GM13976 (cell line): Measurements from ENCODE around the gene A3GALT2.

Source experiments
- DNase-seq: peaks from one replicate; pipeline ENCODE4 v3.0.0; 2012; ENCODE audit warnings: low spot score
- in situ Hi-C: fragments of 300-500 bp; cut with MboI; formaldehyde crosslinking; loops from one replicate; pipeline ENCODE4 v1.12.0; 2022; ENCODE audit warnings: low sequenced_read_pairs, mixed read lengths, inconsistent platforms; ENCODE audit not compliant: unreplicated experiment
- TF ChIP-seq, protein P1 (sequence below): IDR thresholded peaks from 2 replicates; pipeline ENCODE4 v1.5.1; 2012; ENCODE audit warnings: borderline replicate concordance, mild to moderate bottlenecking; ENCODE audit not compliant: insufficient read depth; ENCODE audit errors: extremely low read depth, missing control alignments, control extremely low read depth

The A3GALT2 gene

DNA sequence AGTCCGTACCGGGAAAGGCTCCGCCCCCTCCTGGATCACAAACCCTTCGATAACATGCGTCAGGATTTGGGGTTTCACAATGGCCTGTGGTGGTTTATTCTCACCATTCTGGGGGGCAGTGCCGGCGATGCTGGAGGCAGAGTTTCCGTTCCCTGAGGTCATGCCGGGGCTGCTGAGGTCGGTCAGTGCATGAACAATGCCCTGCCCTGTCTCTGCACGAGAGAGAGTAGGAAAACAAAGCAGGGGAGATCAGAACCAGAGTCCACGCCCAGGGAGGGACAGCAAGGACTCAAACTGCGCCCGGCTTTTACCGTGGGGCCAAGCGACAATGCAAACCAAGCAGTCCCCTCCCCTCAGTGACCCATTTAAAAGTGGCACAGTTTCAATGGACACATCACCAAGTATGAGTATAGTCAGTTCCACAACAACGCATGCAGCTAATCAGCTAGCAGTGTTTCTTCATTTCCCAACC, 13.2 kb upstream of the A3GALT2 start:
- TF ChIP-seq, protein P1, sequence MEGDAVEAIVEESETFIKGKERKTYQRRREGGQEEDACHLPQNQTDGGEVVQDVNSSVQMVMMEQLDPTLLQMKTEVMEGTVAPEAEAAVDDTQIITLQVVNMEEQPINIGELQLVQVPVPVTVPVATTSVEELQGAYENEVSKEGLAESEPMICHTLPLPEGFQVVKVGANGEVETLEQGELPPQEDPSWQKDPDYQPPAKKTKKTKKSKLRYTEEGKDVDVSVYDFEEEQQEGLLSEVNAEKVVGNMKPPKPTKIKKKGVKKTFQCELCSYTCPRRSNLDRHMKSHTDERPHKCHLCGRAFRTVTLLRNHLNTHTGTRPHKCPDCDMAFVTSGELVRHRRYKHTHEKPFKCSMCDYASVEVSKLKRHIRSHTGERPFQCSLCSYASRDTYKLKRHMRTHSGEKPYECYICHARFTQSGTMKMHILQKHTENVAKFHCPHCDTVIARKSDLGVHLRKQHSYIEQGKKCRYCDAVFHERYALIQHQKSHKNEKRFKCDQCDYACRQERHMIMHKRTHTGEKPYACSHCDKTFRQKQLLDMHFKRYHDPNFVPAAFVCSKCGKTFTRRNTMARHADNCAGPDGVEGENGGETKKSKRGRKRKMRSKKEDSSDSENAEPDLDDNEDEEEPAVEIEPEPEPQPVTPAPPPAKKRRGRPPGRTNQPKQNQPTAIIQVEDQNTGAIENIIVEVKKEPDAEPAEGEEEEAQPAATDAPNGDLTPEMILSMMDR, result no peak
- in situ Hi-C loops, result no loop called here
- DNase-seq, result no peak

DNA sequence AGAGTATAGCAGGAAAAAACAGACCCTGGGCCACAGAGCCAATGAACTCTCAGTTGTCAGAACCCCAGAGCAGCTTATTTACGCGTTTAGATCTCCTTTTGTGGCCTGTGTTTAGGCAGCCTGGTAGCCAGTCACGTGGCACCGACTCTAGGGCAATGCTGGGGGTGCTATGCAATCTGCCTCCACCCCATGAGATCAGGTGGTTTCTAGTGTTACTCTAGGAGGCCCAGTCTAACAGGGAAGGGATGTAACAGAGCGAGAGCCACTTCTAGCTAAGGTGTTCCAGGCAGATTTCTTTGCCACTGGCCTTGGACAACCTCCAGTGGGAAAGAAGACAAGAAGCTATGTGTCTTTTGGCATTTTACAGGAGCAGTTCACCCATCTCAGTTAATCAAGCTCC, 12.0 kb upstream of the A3GALT2 start:
- DNase-seq, result no peak
- TF ChIP-seq, protein P1, result no peak
- in situ Hi-C loops, result no loop called here

DNA sequence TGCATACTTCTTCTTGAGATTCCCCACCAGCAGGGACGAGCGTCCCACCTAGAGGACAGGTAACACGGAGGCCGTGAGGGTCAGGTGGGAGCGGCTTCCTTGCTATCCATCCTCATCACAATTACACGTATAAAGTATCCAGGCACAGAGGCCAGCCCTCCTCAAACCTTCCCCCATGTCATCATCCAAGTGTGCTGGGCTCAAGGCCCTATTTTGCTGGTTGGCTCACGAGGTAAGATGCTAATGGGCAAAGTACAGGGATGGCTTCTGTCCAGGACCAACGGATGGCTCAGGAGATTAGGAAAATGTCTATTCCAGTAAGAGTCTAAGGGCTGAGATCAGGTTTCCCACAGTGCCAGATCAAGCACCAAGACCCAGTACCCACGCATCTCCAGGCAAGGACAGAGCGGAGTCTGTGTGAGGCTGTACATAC, 11.5 kb upstream of the A3GALT2 start:
- TF ChIP-seq, protein P1, result no peak
- DNase-seq, result no peak
- in situ Hi-C loops, result no loop called here

DNA sequence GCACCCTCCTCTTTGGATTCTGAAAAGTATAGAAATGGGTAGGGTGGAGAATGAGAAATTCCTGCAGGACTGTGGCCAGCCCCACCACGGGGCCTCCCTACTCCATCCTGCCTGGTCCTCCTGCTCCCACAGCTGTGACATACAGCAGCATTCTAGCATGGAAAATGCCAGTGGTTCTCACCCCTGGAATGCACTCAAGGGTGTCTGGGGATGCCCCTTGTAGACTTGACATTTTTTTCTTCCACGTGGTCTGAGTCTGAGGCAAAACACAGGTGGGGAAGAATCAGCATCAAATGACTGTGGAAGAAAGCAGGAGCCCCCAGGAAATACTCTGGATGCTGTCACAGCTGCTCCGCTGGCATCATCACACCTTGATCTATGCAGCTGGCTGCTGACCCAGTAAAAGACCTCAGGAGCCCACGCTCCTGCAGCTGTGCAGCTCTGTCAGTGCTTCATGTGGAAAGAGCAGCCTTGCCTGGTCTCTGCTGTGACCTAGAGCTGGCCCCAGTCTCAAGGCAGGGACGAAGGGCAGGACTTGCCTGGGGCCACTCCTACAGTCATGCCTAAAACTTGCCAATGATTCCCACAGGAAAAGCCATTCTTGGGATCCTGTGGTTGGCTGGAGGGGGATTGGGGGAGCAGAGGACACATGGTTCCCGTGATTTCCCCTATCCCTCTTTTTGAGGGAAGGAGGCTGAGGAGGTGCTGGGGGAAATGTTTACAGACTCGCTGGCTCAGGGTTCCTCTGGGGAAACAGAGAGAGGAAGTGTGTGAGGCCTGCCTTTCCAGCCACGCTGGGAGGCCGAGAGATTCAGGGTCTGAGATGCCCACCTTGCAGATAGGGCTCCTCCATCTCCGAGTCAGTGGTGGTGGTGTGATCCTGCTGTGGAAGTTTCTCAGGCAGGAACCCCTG, 10.8 kb upstream of the A3GALT2 start:
- in situ Hi-C loops, result no loop called here
- TF ChIP-seq, protein P1, result no peak
- DNase-seq, result no peak

- in situ Hi-C loops, result no loop called here
- TF ChIP-seq, protein P1, result no peak
These were observed 10.0 kb upstream of the A3GALT2 start for GRCh38 chr1:33330906-33331305.

GRCh38 chr1:33330361-33330890, 9.5 kb upstream of the A3GALT2 start:
- TF ChIP-seq, protein P1, result no peak
- in situ Hi-C loops, result no loop called here
- DNase-seq, result no peak

More at GRCh38 chr1:33330906-33331305, 10.0 kb upstream of the A3GALT2 start:
- no peak for DNase-seq
